T-helper 22 cell (primary cell): ENCODE data around the gene PPIL3.

Source experiments
- DNase-seq: peaks from one replicate; pipeline ENCODE4 v3.0.0-alpha.2; 2020; ENCODE audit warnings: low read depth

Gene PPIL3

DNA sequence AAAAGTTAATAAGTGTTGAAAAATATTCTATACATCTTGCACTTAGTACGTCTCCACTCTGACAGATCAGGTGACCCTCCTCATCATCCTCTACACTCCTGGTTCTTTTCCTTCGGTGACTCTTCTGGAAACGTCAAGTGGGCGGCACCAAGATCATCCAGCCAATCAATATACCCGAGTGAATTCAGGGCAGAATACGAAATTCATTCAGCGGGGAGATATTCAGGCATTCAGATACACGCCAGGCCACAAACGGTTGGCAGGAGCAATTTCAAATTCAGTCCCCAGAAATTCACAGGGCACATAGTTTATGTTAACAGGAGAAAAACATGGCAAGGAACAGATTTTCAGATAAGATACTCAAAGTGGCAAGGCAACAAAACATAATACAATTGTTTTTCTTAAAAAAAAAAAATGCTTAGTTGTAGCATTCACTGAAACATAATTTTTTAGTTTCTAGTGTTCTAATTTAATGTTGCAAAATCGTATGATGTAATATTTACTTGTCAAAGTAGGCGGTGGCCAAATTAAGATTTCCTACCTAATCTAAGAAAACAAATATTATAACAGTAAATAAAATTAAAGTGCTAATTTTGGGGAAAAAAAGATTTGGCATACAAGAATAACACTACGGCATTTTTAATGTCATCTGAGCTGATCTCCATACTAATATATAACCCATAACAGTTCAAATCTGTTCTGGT lies 28.6 kb downstream of the PPIL3 start:
- DNase-seq, result no peak

DNA sequence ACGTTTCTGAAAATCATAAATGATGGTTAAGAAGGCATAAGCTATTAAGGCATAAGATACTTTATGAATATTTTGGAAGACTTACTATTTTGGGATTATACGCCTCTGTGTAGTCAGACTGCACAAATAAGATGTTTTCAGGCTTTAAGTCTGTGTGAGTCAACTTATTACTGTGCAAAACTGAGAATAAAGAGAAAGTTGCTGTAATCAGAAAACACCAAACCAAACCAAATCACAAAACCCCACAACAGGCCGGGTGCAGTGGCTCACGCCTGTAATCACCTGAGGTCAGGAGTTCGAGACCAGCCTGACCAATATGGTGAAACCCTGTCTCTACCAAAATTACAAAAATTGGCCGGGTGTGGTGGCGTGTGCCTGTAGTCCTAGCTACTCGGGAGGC lies 32.1 kb downstream of the PPIL3 start:
- no peak for DNase-seq

GRCh38 chr2:200852605-200853004 lies 36.3 kb downstream of the PPIL3 start:
- no peak for DNase-seq

DNA sequence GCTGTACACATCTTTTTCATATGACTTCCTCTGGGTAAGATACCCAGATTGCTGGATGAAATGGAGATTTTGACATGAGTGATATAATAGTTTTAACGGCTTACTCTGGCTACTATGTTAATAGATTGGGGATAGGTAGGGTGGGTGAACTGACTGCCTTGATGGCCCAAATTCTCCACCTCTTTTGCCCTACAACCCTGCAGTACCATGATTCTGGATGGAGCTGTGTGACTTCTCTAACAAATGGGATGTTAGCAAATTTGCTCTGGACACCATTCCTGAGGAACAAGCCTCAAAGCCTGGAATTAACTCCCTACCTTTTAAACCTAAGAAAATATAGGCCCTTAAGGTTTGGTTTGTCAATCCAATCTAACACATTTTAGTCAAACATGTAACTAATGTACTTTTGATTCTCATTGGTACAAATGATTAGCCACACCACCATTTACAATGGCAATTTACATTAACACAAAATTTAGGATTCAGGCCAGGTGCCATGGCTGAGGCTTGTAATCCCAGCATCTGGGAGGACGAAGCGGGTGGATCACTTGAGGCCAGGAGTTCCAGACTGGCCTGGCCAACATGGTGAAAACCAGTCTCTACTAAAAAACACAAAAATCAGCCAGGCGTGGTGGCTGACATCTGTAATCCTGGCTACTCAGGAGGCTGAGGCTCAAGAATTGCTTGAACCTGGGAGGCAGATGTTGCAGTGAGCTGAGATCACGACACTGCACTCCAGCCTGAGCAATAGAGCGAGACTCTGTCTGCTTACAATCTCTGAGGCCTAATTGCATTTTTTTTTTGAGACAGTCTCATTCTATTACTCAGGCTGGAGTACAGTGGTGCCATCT lies 37.3 kb downstream of the PPIL3 start:
- DNase-seq, result no peak

- no peak for DNase-seq
These were observed 38.2 kb downstream of the PPIL3 start for GRCh38 chr2:200850512-200851256.

DNA sequence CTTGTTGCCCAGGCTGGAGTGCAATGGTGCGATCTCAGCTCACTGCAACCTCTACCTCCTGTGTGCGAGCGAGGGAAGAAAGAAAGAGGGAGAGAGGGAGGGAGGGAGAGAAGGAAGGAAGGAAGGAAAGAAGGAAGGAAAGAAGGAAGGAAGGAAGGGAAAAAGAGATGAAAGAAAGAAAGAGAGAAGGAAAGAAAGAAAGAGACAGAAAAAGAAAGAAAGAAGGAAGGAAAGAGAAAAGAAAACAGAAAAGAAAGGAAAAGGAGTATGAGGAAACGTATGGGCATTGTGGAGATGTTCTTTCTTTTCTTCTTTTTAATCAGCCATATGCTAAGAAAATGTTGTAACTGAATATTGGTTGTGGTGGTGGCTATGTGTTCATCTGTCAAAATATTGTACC lies 40.9 kb downstream of the PPIL3 start:
- no peak for DNase-seq

GRCh38 chr2:200847269-200847668 lies 41.6 kb downstream of the PPIL3 start:
- DNase-seq, result no peak

- no peak for DNase-seq
These were observed 43.1 kb downstream of the PPIL3 start for GRCh38 chr2:200845669-200846325.

GRCh38 chr2:200845194-200845593 lies 43.7 kb downstream of the PPIL3 start:
- no peak for DNase-seq

- DNase-seq, result no peak
These were observed 44.6 kb downstream of the PPIL3 start for GRCh38 chr2:200843993-200844948.

DNA sequence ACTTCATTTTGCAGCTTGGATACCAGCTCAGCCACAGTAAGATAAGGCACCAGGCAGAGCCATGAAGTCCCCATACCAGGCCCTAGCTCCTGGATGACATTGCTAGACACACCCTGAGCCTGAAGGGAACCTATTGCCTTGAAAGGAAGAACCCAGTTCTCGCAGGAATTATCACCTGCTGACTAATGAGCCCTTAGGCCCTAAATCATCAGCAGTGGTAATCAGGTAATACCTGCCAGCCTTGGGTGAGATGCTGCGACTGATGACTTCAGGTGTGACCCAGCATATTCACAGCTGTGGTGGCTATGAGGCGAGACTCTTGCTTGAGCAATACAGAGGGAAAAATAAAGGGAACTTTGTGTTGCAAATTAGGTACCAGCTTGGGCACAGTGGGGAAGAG lies 49.4 kb downstream of the PPIL3 start:
- no peak for DNase-seq

GRCh38 chr2:200834701-200835100 lies 54.2 kb downstream of the PPIL3 start:
- no peak for DNase-seq

- DNase-seq, result no peak
These were observed 59.6 kb downstream of the PPIL3 start for GRCh38 chr2:200829258-200829655.

GRCh38 chr2:200828572-200829257 lies 60.2 kb downstream of the PPIL3 start:
- no peak for DNase-seq

DNA sequence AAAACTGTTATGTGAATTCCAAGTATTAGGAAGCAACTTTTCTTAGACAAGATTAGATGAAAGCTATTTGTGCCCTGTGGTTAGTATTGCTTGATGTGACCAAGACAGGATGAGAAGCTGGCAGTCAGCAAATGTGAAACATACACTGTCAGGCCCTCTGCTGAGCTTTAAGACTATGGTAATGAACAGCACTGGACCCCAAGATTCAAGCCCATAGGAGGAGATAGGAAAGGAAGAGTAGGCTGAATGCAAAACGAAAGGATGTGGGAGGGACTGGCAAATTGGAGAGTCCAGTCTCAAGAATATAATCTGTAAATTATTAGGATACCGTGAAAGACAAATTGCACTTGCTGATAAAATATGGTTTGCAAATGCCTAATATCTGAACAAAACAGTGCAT lies 60.8 kb downstream of the PPIL3 start:
- DNase-seq, result no peak

GRCh38 chr2:200821686-200822245 lies 67.1 kb downstream of the PPIL3 start:
- DNase-seq, result no peak
